ENCODE data around the gene LDLRAD2.
A peak's percentile ranks its signal among the peaks of the same experiment; 100 is the strongest.

The LDLRAD2 gene

GRCh38 chr1:21845646-21846641 lies 33.9 kb downstream of the LDLRAD2 start:
- no peak for DNase-seq

DNA sequence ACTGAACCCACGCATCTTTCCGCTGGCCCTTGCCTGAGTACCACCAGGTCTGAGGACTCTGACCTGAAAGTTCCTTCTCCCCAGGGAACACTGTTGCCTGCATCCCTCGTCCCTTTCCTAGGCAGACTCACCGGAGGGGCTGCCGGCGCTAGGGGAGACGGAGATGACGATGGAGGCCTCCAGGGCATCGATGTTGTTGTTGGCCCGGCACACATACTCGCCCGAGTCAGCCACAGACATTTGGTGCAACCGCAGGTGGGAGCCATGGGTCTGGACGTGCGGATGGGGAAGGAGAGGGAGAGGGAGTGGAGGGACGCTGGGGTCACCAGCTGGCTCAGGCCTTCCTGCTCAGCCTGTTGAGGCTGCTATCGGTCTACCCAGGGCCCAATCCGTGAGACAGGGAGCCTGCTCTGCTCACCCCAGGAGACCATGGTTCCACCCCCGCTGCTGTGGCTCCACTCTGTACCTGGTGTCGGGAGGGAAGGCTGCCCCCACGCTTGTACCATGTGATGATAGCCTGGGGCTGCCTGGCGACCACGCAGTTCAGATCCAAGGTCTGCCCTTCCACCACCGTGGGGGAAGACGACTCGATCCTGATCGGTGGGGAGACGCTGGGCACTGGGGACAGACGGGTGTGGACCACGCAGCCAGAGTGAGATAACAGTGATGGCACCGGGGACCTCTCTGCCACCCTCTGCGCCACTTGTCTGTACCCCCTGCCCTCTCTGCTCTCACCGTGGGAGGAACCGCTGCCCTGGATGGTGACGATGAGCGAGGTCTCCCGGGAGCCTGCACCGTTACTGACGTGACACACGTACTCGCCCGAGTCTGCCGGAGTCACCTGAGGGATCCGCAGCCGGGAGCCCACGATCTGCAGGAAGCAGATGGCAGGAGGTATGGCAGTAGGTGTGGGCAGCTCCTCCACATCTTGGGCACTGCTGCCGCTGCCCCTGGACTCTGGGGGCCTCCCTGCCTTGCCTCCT lies 35.4 kb downstream of the LDLRAD2 start:
- DNase-seq, result no peak

- no peak for DNase-seq
Observed at GRCh38 chr1:21848524-21849174, 36.6 kb downstream of the LDLRAD2 start.

GRCh38 chr1:21849909-21850576 lies 38.0 kb downstream of the LDLRAD2 start:
- no peak for DNase-seq

DNA sequence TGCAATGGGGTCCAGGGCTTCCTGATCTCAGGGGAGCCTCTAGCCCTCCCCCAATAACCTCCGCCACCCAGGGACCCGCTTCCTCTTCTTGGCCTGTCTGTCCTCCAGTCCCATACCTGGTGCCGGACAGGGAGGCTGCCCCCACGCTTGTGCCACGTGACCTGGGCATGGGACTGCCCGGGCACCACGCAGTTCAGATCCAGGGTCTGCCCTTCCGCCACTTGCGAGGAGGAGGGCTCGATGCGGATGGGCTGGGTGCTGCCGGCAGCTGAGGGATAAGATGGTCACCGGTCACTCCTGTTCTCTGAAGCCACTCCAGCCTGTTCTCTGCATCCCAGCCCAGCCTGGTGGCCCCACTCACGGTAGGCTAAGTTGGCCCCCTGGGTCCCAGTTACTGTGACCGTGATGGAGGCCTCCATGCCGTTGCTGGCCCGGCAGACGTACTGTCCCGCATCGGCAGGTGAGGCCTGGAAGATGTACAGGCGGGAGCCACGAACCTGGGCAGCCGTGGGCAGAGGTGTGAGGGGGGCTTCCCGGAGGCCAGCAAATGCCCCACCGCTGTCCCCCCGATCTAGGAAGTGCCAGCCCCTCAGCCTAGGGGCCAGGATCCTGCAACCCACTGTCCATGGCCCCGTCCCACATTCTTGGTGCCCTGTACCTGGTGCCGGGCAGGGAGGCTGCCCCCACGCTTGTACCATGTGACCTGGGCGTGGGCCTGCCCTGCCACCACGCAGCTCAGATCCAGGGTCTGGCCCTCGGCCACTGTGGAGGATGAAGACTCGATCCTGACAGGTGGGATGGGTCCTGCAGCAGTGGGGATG lies 39.6 kb downstream of the LDLRAD2 start:
- no peak for DNase-seq

DNA sequence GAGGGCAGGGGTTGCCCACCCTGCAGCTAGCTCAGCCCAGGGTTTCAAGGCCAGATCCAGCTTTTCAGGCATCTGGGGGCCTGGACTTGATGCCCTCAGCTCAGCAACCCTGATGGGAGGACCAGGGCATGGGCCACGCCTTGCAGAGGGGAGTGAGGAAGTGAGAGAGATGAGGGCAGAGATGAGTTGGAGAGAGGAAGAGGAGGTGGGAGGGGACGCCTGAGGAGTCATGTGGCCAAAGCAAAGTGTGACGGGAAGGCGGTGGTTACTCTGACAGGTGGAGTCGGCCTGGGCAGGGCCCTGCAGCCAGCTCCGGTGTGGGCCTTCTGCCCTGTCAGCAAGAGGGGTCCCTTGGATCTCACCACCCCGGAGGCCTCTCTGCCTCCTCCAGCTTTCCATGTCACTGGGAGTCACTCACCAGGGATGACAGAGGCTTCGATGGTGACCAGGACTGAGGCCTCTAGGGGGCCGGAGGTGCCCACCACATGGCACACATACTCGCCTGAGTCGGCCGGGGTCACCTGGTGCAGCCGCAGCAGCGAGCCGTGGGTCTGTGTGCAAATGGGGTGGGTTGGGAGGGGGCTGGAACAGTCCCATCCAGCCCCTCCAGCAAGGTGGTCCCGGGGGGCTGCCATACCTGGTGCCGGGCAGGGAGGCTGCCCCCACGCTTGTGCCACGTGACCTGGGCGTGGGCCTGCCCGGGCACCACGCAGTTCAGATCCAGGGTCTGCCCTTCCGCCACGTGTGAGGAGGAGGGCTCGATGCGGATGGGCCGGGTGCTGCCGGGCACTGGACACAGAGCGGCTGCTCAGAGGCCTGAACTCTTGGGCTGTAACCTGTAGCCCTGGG lies 40.4 kb downstream of the LDLRAD2 start:
- DNase-seq, result no peak

GRCh38 chr1:21853131-21853427 lies 41.0 kb downstream of the LDLRAD2 start:
- DNase-seq, result no peak

- DNase-seq, result no peak
Observed at GRCh38 chr1:21854090-21854750, 42.2 kb downstream of the LDLRAD2 start.

GRCh38 chr1:21854751-21855131 lies 42.7 kb downstream of the LDLRAD2 start:
- no peak for DNase-seq

DNA sequence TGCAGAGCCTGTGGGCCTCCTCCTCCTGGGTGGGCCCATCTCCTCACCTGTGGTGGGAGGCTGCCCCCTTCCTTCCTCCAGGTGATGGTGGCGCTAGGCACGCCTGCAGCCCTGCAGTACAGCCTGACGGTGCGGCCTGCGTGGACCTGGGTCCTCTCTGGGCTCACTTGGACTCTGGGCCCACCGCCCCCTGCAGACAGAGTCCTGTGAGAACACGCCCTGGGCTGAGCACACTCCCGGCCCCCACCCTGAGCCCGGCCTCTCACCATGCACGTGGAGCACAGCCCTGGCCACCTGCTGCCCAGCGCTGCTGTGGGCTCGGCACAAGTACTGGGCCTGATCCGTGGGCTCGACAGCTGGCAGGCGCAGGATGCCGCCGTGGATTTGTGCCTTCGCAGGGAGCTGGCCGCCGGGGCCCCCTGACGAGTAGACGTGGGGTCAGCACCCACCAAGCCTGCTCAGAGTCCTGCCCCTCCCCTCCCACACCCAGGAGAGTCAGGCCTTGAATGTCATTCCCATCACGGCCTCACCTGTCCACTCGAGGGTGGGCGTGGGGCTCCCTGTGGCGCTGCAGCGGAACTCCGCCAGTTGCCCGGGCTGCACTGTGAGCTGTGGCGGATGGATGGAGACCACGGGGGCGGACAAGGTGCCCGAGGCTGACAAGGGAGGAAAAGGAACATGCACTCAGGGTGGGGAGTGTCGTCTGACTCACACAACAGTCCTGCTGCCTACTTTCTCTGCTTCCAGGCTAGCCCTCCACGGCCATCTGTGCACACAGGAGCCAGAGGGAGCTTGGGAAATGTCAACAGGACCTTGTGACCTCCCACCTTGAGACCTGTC lies 43.4 kb downstream of the LDLRAD2 start:
- no peak for DNase-seq

GRCh38 chr1:21857142-21857839 lies 45.2 kb downstream of the LDLRAD2 start:
- DNase-seq, result no peak

DNA sequence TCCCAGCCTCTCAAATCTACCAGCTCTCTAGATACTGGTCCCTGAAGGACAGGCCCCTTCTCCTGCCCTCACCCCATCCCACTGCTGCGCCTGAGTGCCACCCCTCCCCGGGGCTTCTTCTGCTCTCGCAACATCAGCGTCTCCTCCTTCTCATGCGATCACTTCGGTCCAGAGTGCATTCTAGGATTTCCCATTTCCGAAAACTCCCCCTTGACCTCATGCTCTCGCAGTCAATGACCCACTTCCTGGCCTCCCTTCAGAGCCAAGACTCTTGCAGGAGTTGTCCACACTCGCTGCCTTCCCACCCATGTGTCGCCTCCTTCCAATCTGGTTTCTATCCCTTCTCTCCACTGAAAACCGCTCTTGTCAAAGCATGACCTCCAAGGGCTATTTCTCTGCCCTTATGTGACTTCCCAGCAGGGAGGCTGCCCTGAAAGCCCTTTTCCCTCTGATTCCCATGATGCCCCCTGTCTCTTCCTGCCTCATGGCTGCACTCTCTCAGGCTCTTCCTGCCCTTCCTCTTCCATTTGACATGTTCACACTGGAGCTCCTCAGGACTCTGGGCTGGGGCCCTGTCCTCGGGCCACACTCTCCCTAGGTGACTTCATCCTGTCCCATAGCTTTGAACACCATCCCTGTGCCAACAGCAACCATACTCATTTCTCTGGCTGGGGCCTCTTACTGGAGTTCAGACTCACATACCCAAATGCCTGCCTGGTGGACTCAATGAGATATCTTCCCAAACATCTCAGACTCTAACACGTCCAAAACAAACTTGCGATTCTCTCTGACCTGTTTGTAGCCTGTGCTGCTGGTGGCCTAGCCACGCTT lies 46.0 kb downstream of the LDLRAD2 start:
- no peak for DNase-seq

DNA sequence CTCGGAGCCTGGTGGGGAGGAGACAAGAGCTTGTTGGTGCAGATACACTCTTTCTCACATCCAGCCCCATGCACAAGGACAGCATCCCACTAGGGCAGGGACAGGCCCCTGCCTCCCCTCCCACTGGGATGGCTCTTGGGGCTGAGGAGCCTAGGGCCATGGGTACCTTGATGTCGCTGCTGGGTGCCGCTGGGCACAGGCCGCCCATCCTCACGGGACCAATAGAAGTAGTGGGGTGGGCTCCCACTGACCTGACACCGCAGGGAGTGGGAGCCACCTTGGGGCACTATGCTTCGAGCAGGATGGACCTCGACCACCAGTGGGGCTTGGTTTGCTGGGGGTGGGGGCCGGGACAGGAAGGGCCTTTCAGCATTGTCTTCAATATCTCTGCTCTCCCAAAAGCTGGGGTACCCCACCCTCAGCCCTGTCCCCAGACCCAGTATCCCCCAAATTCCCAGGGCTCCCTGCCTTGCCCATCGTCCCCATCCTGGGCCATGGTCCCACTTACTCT lies 47.7 kb downstream of the LDLRAD2 start:
- DNase-seq, result no peak

GRCh38 chr1:21860971-21861370 lies 48.9 kb downstream of the LDLRAD2 start:
- no peak for DNase-seq

GRCh38 chr1:21861602-21862429 lies 49.8 kb downstream of the LDLRAD2 start:
- peak; percentile 19 for DNase-seq

DNA sequence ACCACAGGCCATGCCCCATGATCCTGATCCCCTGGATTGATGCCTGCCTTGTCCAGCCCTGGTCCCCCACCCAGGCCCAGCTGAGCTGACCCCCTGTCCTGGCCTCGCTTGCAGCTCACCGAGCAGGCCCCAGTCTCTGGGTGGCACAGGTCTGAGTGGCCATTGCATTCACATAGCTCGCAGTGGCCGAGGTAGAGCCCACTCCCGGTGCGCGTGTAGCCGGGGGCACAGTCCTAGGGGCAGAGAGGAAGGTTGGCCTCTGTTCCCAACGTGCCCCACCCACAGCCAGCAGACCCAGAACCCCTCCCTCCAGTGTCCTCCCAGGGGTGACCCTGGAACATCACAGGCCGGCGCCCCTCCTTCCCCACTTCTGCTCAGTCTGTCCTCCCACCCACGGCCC lies 51.9 kb downstream of the LDLRAD2 start:
- no peak for DNase-seq

Data from kidney glomerular epithelial cell (primary cell).